Activated CD4-positive, alpha-beta T cell treated with anti-CD3 and anti-CD28 coated beads, Interleukin-2, amount 50 U/mL, for 16 hours (primary cell): ENCODE data around the gene MEGF8.

Source experiments
- DNase-seq: peaks from one replicate; pipeline ENCODE4 v3.0.0-alpha.2; 2020

Gene MEGF8, protein sequence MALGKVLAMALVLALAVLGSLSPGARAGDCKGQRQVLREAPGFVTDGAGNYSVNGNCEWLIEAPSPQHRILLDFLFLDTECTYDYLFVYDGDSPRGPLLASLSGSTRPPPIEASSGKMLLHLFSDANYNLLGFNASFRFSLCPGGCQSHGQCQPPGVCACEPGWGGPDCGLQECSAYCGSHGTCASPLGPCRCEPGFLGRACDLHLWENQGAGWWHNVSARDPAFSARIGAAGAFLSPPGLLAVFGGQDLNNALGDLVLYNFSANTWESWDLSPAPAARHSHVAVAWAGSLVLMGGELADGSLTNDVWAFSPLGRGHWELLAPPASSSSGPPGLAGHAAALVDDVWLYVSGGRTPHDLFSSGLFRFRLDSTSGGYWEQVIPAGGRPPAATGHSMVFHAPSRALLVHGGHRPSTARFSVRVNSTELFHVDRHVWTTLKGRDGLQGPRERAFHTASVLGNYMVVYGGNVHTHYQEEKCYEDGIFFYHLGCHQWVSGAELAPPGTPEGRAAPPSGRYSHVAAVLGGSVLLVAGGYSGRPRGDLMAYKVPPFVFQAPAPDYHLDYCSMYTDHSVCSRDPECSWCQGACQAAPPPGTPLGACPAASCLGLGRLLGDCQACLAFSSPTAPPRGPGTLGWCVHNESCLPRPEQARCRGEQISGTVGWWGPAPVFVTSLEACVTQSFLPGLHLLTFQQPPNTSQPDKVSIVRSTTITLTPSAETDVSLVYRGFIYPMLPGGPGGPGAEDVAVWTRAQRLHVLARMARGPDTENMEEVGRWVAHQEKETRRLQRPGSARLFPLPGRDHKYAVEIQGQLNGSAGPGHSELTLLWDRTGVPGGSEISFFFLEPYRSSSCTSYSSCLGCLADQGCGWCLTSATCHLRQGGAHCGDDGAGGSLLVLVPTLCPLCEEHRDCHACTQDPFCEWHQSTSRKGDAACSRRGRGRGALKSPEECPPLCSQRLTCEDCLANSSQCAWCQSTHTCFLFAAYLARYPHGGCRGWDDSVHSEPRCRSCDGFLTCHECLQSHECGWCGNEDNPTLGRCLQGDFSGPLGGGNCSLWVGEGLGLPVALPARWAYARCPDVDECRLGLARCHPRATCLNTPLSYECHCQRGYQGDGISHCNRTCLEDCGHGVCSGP (N-terminal part only)

DNA sequence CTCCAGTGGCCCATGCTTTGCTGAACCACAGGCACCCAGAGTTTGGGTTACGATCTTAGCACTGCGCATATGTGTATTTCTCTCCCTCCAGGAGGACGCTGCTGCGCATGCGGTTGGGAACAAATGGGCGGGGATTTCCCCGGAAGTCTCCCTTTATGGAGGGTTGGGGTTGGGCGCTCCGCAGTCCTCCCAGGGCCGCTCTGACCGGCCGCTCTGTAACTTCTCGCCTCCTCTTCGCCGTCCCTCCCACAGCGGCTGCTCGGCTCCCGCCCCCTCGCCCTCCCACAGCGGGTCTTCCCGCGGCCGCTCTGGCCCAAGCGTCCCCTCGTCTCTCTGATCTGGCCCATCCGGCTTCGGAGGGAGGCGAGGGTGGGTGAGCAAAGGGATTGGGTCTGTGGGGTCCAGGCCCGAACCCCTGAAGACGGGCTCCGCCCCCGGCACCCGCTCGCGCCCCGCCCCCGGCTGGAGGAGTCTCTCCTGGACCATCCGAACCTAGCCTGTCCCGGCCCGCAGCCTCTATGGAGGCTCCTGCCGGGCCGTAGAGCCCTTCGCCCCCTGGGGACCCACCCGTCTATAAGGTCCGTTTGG, at the start of gene MEGF8:
TSS of gene MEGF8 (plus strand) at position 328 of the 588 bp plus-strand sequence. CDS start 609 bp downstream, outside the sequence.
- DNase-seq, result peak; percentile 99

DNA sequence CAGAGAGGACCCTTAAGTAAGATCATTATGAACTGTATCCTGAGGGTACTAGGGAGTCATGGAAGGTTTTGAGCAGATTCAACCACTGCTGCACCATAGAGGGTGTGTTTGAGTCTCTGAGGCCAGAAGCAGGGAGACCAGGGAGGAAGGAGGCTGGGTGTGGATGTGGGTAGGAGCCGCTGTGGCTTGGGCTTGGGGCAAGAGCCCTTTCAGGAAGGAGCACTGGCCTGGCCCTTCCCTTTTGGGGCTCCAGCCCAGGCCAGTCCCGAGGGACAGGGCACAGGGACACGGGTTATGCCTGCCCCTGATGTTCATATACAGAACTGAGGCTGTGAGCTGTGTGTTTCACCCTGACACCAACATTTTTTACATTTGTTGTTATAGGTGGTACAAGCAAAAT, 49.2 kb upstream of the MEGF8 start:
- no peak for DNase-seq

DNA sequence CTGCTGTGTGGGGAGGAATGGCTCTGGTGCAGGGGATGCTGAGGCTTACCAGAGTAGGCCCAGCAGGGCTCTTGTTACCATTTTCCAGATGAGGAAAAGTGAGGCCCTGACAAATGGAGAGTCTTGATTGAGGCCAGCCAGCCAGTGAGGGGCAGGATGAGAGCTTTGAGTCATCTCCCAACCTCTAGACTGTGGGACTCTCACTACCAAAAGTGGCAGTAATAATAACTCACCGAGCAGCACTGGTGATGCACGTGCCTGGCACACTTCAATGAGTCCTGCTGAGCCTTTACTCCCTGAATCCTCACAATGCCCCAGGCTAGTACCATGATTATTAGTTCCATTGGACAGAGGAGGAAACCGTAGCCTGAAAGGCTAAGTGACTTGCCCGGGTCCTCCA, 48.6 kb upstream of the MEGF8 start:
- peak; percentile 77 for DNase-seq

DNA sequence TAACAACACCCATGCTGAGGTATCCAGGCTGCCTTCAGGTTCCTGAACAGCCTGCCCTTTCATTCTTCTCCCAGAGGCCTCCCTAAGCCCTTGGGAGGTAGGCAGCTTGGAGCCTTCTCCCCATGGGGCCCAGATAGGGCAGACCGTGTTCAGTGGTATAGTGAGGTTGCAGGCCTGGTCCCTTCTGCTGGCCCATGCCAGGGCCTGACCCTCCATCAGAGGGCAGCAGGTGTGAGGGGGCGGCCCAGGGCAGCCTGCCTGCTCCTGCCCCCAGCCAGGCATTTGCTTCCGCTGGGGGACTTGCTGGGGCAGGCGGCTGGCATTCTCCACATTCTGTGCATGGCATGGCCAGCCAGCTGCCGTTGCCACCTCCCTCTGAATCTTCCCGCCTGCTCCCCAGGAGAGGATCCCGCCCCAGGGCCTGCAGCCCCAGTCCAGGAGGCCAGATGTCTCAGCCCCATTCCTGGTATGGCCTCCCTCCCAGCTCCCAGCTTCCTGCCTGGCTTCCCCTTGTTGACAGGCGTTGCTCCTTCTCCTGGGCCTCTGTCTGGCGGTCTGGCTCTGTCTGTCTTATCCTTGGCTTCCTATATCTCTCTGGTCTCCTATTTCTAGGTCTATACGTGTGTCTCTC, 47.5 kb upstream of the MEGF8 start:
- no peak for DNase-seq

DNA sequence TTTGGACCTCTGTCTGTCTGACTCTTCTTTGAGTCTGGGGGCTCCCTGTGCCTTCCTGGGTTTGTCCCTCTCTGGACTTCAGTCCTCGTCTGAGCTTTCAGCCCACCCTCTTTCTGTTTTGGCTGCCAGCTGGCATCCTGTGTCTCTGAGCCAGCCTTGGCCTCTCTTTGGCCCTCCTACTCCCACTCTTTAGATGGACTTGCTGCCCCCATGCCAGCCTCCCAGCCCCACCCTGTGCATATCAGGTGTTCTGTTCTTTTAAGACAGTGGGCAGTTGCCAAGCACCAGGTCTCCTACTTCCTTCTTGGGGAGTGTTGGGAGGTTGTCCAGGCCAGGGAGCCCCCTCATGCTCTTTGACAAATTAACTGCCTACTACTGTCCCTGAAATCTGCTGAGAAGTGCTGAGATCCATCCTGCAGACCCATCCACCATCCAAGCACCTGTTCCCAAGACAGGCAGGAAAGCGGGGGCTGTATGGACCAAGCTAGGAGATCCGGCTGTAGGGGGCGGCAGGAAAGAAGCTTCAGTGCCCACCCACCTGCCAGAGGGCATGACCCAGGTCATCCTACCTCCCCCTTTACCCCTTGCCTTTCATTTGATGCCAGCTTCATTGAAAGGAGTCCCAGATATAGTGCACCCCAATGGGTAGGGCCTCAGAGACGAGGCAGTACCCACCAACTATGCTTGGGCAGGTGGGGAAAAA, 46.8 kb upstream of the MEGF8 start:
- DNase-seq, result no peak

DNA sequence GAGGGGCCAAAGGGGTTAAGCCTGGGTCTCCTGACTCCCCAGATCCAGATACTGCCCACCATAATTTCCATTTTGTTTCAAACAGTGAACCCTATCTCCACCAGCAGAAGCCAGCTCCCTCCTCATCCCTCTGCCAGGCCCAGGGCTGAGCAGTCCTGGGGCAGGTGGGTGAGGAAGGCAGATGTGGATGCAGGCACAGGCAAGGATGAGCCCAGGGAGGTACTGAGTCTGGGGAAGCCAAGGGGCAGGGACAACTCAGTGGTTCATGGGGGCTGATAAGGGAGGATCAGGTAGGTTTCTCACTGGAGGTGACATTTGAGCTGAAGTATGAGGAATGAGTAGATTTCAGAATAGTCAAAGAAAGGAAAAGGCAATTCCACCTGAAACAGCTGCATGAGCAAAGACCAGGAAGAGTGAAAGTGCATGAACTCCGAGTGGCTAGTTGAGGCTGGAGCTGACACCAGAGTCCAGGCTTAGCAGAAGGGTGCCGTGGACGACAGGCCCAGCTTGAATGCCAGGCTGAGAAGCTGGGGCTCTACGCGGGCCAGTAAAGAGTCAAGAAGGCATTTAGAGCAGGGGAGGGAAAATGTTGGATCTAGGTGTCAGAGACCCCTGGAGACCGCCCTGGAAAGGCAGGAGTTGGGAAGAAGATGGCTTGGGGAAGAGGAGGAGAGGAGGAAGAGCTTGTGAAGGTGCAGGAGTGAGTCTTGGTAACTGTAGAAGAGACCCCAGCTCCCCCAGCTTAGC, 46.1 kb upstream of the MEGF8 start:
- DNase-seq, result no peak

DNA sequence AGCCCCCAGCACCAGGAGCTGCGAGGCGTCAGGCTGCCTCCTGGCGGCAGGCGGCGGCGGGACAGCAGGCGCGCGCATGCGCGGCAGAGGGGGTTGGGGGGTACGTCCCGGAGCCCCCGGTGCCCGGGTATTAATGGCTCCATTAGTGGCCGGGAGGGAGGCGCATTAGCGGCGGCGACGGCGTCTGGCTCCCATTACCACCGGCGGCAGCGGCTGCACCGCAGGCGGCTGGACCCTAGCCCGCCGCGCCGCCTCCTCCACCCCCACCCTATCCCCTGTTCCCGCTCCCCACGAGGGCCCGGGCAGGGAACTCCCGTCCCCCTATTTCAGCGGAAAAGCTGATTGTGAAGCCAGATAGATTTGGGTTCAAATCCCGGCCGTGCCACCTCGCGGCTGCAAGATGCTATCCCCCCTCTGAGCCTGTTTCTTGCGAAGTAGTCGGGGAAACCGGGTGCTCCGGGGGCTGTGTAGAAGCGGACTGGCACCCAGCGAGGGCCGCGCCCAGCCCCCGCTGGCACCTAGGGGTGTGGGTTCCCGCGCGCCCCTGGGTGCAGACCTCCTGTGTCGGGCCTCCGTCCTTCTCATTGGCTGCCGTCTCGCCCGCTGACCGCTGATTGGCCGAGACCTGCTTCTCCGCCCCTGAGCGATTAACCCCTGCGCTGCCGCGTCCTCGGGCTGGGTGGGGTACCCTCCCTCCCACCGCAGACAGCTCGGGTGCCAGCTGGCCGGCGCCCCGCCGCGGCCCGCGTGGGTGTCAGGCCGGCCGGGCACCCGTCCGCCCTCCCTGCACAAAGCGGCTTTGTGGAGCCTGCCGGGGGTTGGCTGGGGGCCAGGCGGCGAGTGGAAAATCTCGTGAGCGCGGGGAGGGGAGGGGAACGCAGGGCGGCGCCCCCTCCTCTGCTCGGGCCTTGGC, 45.3 kb upstream of the MEGF8 start:
- DNase-seq, result peak; percentile 96

DNA sequence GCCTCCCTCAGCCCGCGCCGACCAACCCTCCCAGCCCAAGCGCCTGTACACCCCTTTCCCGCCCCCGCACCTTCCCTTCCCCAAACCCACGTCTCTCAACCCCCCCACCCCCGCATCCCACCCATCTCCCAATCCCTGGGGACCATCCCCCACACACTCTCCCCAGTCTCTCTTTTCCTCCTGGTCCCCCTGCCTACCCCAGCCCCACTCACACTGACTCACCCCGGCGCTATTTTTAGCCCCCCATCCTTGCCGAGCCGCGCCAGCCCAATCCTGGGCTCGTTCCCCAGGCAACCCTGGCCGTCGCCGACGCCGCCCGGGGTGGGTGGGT, 44.7 kb upstream of the MEGF8 start:
- no peak for DNase-seq

DNA sequence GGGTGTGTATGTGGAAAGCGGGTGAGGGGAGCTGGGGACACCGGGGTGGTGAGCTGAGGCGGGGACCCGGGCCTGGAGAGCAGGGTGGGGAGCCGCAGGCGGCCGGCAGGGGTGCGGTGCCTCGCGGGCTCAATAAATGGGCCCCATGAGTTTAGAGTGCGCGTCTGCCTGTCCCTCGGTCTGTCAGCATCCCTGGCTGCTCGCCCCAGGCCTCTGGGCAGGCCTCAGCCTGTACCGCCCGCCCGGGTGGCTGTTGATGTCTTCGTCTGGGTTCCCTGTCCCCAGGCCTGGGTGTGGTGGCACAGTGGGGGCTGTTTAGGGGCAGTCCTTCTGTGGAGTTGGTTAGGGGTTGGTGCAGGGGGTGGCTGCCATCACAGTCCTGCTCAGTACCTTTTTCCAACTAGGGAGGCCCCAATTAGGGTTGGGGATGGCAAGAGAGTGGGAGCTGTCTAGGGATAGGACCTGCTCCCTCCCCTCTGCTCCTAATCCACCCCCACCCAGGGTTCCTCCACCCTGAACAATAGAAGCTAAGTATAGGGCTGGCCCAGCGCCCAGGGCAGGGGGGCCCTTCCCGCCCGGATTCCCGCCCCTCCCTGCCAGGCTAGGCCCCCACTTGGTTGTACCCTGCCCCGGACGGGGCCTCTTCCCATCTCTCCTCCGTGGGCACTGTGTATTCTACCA, 44.1 kb upstream of the MEGF8 start:
- no peak for DNase-seq

DNA sequence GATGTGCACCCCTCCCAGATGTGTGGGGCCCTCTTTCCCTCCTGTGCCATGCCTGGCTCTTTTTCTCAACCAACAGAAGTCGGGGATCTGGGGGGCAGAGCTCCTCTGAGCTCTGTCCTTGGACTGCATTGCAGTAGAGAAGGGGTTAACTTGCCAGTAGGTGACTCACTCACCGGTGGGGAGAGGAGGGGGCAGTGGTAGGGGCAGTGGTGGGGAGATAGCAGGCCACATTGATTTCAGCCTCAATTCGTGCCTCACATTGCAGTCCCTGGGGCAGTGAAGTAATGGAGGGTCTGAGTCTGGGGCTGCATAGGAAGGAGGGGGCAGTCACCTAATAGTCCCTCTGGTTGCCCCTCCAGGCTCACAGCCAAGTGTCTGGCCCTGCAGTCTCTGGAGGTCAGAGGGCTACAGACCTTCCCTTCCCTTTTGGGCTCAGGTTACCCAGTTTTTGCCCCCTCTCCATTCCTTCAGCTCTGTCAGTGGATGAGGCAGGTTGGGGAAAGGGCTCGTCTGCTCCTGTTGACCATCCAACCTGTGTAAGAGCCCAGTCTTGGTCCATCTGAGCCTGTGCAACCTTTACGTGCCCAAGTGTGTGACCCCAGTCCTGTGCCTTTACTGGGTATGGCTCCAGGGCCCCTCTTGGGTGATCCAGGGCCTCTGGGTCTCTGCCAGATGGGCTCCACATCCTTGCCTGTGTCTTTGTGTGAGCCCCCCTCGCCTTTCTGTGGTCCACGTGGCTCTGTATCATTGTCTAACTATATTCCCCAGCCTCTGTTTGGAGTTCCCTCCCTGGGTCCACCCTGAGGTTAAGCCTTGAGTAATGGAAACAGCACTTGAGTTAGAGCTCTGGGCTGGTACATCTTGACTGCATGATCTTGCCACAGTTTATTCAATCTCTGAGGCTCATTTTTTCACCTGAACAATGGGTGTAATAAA, 43.3 kb upstream of the MEGF8 start:
- no peak for DNase-seq

DNA sequence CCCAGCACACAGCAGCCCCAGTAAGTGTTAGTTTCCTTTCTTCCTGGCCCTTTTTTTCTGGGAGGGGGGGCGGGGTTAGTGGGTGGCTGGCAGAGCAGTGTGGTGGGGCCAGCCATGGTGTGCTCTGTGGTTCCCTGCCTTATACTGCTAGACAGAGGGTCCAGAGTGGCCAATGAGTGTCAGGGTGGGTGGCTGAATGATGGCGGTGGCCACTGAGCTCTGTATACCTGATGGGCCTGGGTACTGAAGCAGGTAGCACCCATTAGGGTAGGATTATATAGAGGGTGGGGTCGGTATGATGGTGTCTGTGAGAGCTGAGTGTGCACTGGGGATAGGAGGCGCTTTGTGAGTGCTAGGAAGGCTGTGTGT, 42.6 kb upstream of the MEGF8 start:
- DNase-seq, result no peak

DNA sequence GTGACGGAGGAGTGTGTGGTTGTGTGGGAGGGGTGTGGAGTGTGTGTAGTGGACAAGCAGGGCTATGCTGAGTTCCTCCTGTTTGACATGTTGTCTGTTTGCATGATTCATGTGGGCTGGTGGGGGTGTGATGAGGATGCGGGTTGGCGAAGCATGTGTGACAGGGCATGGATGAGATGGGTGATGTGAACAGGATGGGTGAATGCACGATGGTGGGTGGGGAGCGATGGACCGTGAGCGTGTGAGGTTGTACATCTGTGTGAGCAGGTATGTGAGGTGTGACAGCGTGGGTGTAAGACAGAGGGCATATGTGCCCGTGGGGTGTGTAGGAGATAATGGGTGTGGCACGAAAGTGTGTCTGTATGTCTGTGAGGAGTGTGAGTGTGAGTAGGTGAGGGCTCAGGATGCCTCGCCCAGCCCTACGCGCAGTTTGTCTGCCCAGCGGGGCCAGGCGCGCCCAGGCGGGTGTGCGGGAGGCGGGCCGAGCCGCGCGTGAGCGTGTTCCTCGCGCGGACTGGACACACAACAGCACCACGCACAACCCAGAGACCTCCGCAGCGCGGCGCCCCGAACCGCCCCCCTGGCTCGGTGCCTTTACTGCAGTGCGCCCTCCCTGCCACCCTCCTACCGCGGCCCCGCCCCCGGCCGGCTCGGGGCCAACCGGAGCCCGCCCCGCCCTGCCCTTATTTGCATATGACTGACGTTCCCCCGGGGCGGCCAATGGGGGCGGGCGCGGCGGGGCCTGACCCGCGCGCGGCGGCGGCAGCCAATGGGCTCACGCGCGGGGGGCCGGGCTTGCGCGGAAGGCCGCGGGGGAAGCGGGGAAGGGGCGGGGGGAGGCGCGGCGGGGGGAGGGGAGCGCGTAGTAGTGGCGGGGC, 42.0 kb upstream of the MEGF8 start:
- DNase-seq, result peak; percentile 96

DNA sequence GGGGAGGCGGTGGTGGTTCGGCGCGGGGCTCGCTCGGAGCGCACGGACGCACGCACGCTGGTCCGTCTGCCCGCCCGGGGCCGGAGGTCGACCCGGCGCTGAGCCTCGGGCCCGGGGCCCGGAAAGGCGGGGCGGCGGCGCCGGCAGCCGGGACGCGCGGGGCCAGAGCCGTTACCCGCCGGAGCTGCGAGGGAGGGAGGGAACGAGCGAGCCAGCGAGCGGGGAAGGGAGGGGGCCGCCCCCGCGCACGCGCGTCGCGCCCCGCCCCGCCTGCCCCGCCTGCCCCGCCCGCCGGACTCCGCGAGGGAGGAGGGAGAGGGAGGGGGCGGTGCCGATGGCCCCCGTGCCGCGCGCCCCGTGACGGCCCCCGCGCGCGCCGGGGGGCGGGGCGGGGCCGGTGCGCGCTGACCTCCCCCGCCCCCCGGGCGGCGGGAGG, 41.4 kb upstream of the MEGF8 start:
- DNase-seq, result peak; percentile 89

DNA sequence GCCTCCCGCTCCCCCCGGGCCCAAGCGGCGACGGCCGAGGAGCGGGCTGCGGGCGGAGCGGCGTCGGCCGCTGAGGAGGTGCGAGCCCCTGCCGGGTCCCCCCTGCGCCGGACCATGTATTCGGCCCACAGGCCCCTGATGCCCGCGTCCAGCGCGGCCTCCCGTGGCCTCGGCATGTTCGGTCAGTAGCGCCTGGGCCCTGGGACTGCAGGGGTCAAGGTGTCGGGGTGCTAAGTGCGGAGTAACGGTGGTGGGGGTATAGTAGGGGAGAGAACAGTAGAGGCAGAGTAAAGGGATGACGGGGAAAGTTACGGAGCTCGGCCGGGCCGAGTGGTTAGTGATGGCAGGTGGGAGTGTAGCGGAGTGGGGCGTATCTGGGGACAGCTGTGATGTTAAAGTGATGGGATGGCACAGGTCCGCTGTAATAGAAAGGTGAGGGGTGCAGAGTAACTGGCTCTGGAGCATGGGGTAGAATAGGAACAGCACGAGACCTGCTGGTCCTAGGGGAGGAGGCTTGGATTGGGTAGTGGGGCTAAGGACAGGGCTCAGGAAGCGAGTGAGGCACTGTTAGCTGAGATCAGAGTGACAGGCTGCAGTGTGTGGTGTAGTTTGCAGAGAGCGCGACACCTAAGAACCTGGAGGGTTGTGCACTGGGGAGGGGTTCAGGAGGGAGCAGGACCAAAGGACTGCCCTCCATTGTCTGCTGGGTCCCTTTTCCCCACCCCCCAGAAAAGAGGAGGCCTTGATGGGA, 40.7 kb upstream of the MEGF8 start:
- DNase-seq, result no peak

DNA sequence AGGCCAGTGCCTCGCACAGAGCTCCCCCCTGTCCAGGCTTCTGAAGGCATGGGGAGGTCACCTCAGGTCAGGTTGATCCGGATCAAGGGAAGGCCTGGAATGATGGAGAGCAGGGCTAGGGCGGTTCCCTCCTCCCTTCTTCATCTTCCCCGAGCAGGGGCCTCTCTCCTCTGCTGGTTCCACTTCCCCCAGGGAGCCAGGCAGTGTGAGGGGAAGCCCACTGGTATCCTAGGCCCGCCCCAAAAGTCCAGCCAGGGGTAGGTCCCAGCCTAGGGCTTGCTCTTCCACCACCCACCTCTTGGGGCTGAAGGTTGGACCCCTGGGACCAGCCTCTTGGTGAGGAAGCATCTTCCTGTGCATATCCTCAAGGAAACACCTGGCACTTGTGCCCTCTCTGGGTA, 39.9 kb upstream of the MEGF8 start:
- DNase-seq, result no peak

DNA sequence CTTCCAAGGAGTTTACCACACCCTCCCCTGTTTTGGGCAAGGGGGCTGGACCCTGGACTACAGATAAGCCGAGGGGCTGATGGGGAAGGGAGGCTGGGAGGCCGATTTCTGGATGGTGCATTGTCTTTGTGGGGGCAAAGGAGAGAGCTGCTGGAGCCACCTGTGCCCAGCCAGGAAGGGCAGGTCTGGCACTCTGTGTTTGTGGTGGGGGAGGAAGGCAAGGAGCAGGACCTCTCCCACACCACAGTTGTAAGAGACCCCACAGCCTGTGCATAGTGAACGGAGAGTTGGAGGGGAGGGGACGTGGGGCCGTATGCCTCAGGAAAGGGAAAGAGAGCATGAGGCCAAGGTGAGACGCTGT, 39.5 kb upstream of the MEGF8 start:
- no peak for DNase-seq
